ENCODE results near the gene TMTC1.

Gene TMTC1

GRCh38 chr12:29741342-29742241, 42.1 kb downstream of the TMTC1 start:
- DNase-seq (ENCODE audit: low read depth): no peak

- no peak for DNase-seq (ENCODE audit: low read depth)
These were observed 44.3 kb downstream of the TMTC1 start for GRCh38 chr12:29739279-29739991.

- no peak for DNase-seq (ENCODE audit: low read depth)
These were observed 45.4 kb downstream of the TMTC1 start for GRCh38 chr12:29738365-29738764.

GRCh38 chr12:29737644-29738043, 46.1 kb downstream of the TMTC1 start:
- no peak for DNase-seq (ENCODE audit: low read depth)

GRCh38 chr12:29735604-29736003, 48.1 kb downstream of the TMTC1 start:
- DNase-seq (ENCODE audit: low read depth): no peak

- no peak for DNase-seq (ENCODE audit: low read depth)
These were observed 49.0 kb downstream of the TMTC1 start for GRCh38 chr12:29734734-29735133.

GRCh38 chr12:29734305-29734704, 49.4 kb downstream of the TMTC1 start:
- DNase-seq (ENCODE audit: low read depth): no peak

GRCh38 chr12:29733501-29733900, 50.2 kb downstream of the TMTC1 start:
- DNase-seq (ENCODE audit: low read depth): no peak

GRCh38 chr12:29733060-29733459, 50.7 kb downstream of the TMTC1 start:
- DNase-seq (ENCODE audit: low read depth): no peak

- no peak for DNase-seq (ENCODE audit: low read depth)
These were observed 51.1 kb downstream of the TMTC1 start for GRCh38 chr12:29732593-29732992.

GRCh38 chr12:29732191-29732590, 51.6 kb downstream of the TMTC1 start:
- DNase-seq (ENCODE audit: low read depth): no peak

GRCh38 chr12:29731591-29731990, 52.2 kb downstream of the TMTC1 start:
- DNase-seq (ENCODE audit: low read depth): no peak

- DNase-seq (ENCODE audit: low read depth): no peak
These were observed 53.3 kb downstream of the TMTC1 start for GRCh38 chr12:29730481-29730880.

- no peak for DNase-seq (ENCODE audit: low read depth)
These were observed 55.7 kb downstream of the TMTC1 start for GRCh38 chr12:29728030-29728429.

GRCh38 chr12:29726741-29727348, 56.9 kb downstream of the TMTC1 start:
- no peak for DNase-seq (ENCODE audit: low read depth)

- DNase-seq (ENCODE audit: low read depth): no peak
These were observed 57.4 kb downstream of the TMTC1 start for GRCh38 chr12:29726321-29726692.

- no peak for DNase-seq (ENCODE audit: low read depth)
These were observed 58.0 kb downstream of the TMTC1 start for GRCh38 chr12:29725587-29726320.

GRCh38 chr12:29722164-29722563, 61.6 kb downstream of the TMTC1 start:
- DNase-seq (ENCODE audit: low read depth): no peak

- no peak for DNase-seq (ENCODE audit: low read depth)
These were observed 64.4 kb downstream of the TMTC1 start for GRCh38 chr12:29719381-29719780.

- no peak for DNase-seq (ENCODE audit: low read depth)
These were observed 66.1 kb downstream of the TMTC1 start for GRCh38 chr12:29717540-29718100.

GRCh38 chr12:29714966-29715365, 68.8 kb downstream of the TMTC1 start:
- DNase-seq (ENCODE audit: low read depth): no peak

GRCh38 chr12:29713729-29714128, 70.0 kb downstream of the TMTC1 start:
- no peak for DNase-seq (ENCODE audit: low read depth)
